B cell (primary cell): ENCODE measurements around the gene INF2.

Experiments used
- EZH2 ChIP-seq: IDR thresholded peaks from 2 replicates; pipeline ENCODE4 v1.6.1; 2012; ENCODE audit warnings: borderline replicate concordance, low read depth, mild to moderate bottlenecking, moderate library complexity, low read length; ENCODE audit not compliant: insufficient read depth, poor library complexity, severe bottlenecking
- TF ChIP-seq, protein P1 (sequence below): fragments of 200-600 bp; IDR thresholded peaks from one replicate; pipeline ENCODE4 v1.8.0; 2022; ENCODE audit warnings: antibody characterized with exemption, mild to moderate bottlenecking

DNA sequence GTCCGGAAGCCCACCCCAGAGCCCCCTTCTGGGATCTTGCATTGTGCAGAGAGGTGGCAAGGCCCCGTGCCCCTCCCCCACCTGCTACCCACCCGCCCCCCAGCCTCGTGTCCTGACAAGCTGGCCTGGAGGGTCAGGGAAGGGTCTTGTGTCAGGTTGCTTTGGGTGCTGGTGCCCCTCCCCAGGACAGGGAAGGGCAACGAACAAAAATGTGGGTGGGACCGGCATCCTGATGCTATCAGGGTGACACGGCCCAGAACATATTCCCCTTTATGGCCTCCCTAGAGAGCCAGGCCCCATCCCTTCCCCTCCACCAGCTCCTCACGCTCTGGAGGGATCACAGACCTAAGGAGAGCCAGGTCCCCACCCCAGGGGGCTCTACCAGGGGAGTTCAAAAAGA, 46.1 kb upstream of the INF2 start:
- TF ChIP-seq, protein P1, sequence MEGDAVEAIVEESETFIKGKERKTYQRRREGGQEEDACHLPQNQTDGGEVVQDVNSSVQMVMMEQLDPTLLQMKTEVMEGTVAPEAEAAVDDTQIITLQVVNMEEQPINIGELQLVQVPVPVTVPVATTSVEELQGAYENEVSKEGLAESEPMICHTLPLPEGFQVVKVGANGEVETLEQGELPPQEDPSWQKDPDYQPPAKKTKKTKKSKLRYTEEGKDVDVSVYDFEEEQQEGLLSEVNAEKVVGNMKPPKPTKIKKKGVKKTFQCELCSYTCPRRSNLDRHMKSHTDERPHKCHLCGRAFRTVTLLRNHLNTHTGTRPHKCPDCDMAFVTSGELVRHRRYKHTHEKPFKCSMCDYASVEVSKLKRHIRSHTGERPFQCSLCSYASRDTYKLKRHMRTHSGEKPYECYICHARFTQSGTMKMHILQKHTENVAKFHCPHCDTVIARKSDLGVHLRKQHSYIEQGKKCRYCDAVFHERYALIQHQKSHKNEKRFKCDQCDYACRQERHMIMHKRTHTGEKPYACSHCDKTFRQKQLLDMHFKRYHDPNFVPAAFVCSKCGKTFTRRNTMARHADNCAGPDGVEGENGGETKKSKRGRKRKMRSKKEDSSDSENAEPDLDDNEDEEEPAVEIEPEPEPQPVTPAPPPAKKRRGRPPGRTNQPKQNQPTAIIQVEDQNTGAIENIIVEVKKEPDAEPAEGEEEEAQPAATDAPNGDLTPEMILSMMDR: no peak
- TF ChIP-seq EZH2: no peak
